ENCODE measurements around the gene TICAM2. TPM values are rescaled to one million over a fixed set of nuclear protein-coding genes. Genes with fewer than 3 reads are reported as not detected.

Gene TICAM2
- total and polyA plus RNA-seq, 2 of the 8 experiments (the other 6 are each of a cell fraction or from before 2014, with no cell fraction given), result 0.02 TPM; not detected in 1

- TF ChIP-seq CHD7 (IDR thresholded peaks at IDR 0.05; ENCODE audit: insufficient replicate concordance, low read length) (no peak), FOSL1 (IDR thresholded peaks at IDR 0.05; ENCODE audit: insufficient read depth, low read depth, low read length) (no peak), SRF (IDR thresholded peaks at IDR 0.05; ENCODE audit: low read depth, low read length) (no peak), RFX5 (IDR thresholded peaks at IDR 0.05; ENCODE audit: borderline replicate concordance, low read depth, low read length) (no peak), KDM1A (IDR thresholded peaks at IDR 0.05; ENCODE audit: borderline replicate concordance, low read length) (no peak)
These were observed 60.2 kb downstream of the TICAM2 start (continued) for GRCh38 chr5:115542086-115542485.

Data from H1 (cell line).